K562 (cell line): Measurements from ENCODE around the gene RER1. TPM values are rescaled to one million over a fixed set of nuclear protein-coding genes. Genes with fewer than 3 reads are reported as not detected.

Source experiments
- ATAC-seq: fragments of 200-7000 bp; cut with Tn5 transposase; 3 replicates; pipeline ENCODE4 v1.9.1; 2020; ENCODE audit warnings: moderate library complexity
- BruUV-seq: library from RNA; stranded (reverse); fragments of 400-500 nt; replicated peaks from 2 replicates; lab custom pipeline; 2021; lab: Mats Ljungman, UMichigan
- CTCF ChIA-PET: fragments of 300-600 bp; formaldehyde crosslinking; extraction: SDS; loops from one replicate; lab custom pipeline; 2021; ENCODE audit warnings: low intra/inter-chr PET ratio; lab: Yijun Ruan, JAX
- POLR2A ChIA-PET: fragments of 300-600, 350-650 bp; sonication (Branson Sonifier 250); formaldehyde crosslinking; extraction: SDS; loops from one replicate; lab custom pipeline; 2021; ENCODE audit warnings: antibody characterized with exemption, inconsistent platforms; lab: Yijun Ruan, JAX
- DNase-seq, 4 experiments: peaks; one replicate each; pipeline versions ENCODE4 v3.0.0 to v3.0.0-alpha.2; 2011 to 2018; ENCODE audit warnings: low spot score in 3 of 4, mixed read lengths in 3 of 4; ENCODE audit errors: extremely low read depth in 1 of 4
- FAIRE-seq: peaks from 2 replicates; lab custom pipeline; 2011; peaks lifted over from hg19 to GRCh38; lab: Jason Lieb, UNC
- H2AFZ ChIP-seq: 2 replicates; pipeline ENCODE4 v1.6.0; 2011; ENCODE audit warnings: low read depth, low read length, control low read depth, inconsistent platforms
- H3K27ac ChIP-seq: fragments of 200-600 bp; 3 replicates; pipeline ENCODE4 v1.8.0; 2011; ENCODE audit warnings: low read depth, mild to moderate bottlenecking, control low read depth, inconsistent platforms, low read length, moderate library complexity, mixed read lengths; ENCODE audit errors: extremely low read depth
- H3K27me3 ChIP-seq, 2 experiments: fragments of 300-600 bp in 1 of 2; 2 replicates in 1 of 2; 3 replicates in 1 of 2; pipeline versions ENCODE4 v1.6.0 to v1.8.0; 2011; ENCODE audit warnings: inconsistent platforms in 2 of 2, low read length in 2 of 2, mild to moderate bottlenecking in 1 of 2, mixed read lengths in 1 of 2, moderate library complexity in 1 of 2; ENCODE audit not compliant: control insufficient read depth in 2 of 2, insufficient read depth in 2 of 2
- H3K36me3 ChIP-seq: fragments of 300-600 bp; 3 replicates; pipeline ENCODE4 v1.8.0; 2011; ENCODE audit warnings: mild to moderate bottlenecking, low read length, inconsistent platforms; ENCODE audit not compliant: control insufficient read depth, insufficient read depth
- H3K4me1 ChIP-seq, 2 experiments: fragments of 200-600 bp in 1 of 2; replicated peaks in 1 of 2; 2 replicates in 1 of 2; 3 replicates in 1 of 2; pipeline versions ENCODE4 v1.5.1 to v1.8.0; 2011; ENCODE audit warnings: inconsistent platforms in 2 of 2, low read length in 2 of 2, mild to moderate bottlenecking in 1 of 2, mixed read lengths in 1 of 2, moderate library complexity in 1 of 2; ENCODE audit not compliant: control insufficient read depth in 2 of 2, insufficient read depth in 2 of 2
- H3K4me2 ChIP-seq: 2 replicates; pipeline ENCODE4 v1.6.1; 2011; ENCODE audit warnings: low read length, control low read depth, inconsistent platforms, mixed read lengths; ENCODE audit not compliant: insufficient read depth
- H3K4me3 ChIP-seq: fragments of 200-600 bp; sonication (generic), shearing (Covaris generic); 2 replicates; pipeline ENCODE4 v1.5.1; 2016; ENCODE audit warnings: control low read depth, inconsistent platforms
- H3K79me2 ChIP-seq: fragments of 200-600 bp; 3 replicates; pipeline ENCODE4 v1.8.0; 2011; ENCODE audit warnings: low read length, inconsistent platforms; ENCODE audit not compliant: control insufficient read depth, insufficient read depth
- H3K9ac ChIP-seq, 2 experiments: 2 replicates each; pipeline versions ENCODE4 v1.6.0 to v1.6.1; 2011; ENCODE audit warnings: low read depth in 2 of 2, low read length in 2 of 2, control low read depth in 1 of 2, inconsistent platforms in 1 of 2, mild to moderate bottlenecking in 1 of 2, mixed read lengths in 1 of 2; ENCODE audit not compliant: insufficient read depth in 1 of 2
- H3K9me1 ChIP-seq: one replicate; pipeline ENCODE4 v1.6.0; 2011; ENCODE audit warnings: inconsistent platforms, mild to moderate bottlenecking, low read length, moderate library complexity; ENCODE audit not compliant: control insufficient read depth, insufficient read depth
- H3K9me3 ChIP-seq: replicated peaks from 2 replicates; pipeline ENCODE4 v1.5.1; 2011; ENCODE audit warnings: low read depth, low read length, inconsistent platforms; ENCODE audit not compliant: control insufficient read depth, insufficient read depth
- H4K20me1 ChIP-seq: replicated peaks from 2 replicates; pipeline ENCODE4 v1.6.1; 2011; ENCODE audit warnings: low read length, inconsistent platforms, mixed read lengths; ENCODE audit not compliant: control insufficient read depth, insufficient read depth
- ARNT ChIP-seq, 2 experiments: fragments of 450-650 bp; IDR thresholded peaks; 2 replicates each; pipeline ENCODE4 v1.6.1; 2016; ENCODE audit warnings: mild to moderate bottlenecking in 1 of 2
- BDP1 ChIP-seq: IDR thresholded peaks from 3 replicates; pipeline ENCODE4 v1.6.1; 2011; ENCODE audit not compliant: insufficient read length, insufficient read depth
- CBX8 ChIP-seq: fragments of 200-600 bp; sonication (generic); IDR thresholded peaks from 2 replicates; pipeline ENCODE4 v1.6.1; 2012; ENCODE audit warnings: borderline replicate concordance, mixed run types, low read depth, mild to moderate bottlenecking, moderate library complexity, mixed read lengths, low read length, control low read depth, inconsistent platforms; ENCODE audit not compliant: poor library complexity, severe bottlenecking; ENCODE audit errors: extremely low read depth
- CHAMP1 ChIP-seq: fragments of 450-650 bp; IDR thresholded peaks from 2 replicates; pipeline ENCODE4 v1.6.1; 2016; ENCODE audit warnings: mild to moderate bottlenecking
- CHCHD3 ChIP-seq: fragments of 250-450 bp; sonication (Bioruptor Pico); IDR thresholded peaks from 2 replicates; pipeline ENCODE4 v2.1.2; 2022; ENCODE audit warnings: mild to moderate bottlenecking
- HNRNPH1 ChIP-seq: fragments of 200-400 bp; formaldehyde crosslinking; optimal IDR thresholded peaks from 2 replicates; pipeline ENCODE3; 2017; ENCODE audit warnings: low read depth, mild to moderate bottlenecking, low read length, moderate library complexity
- MTA3 ChIP-seq: fragments of 450-650 bp; formaldehyde crosslinking; IDR thresholded peaks from 2 replicates; pipeline ENCODE4 v1.6.1; 2017; ENCODE audit warnings: mild to moderate bottlenecking, borderline replicate concordance
- POLR2G ChIP-seq: fragments of 200-400 bp; formaldehyde crosslinking; IDR thresholded peaks from 2 replicates; pipeline ENCODE4 v1.6.1; 2017; ENCODE audit warnings: low read depth, mild to moderate bottlenecking, antibody characterized with exemption, low read length, moderate library complexity
- PPARD ChIP-seq: fragments of 250-450 bp; sonication (Bioruptor Pico); IDR thresholded peaks from 2 replicates; pipeline ENCODE4 v1.8.0; 2022; ENCODE audit warnings: inconsistent platforms, mild to moderate bottlenecking, moderate library complexity
- RAD21 ChIP-seq, 2 experiments: fragments of 250-450 bp in 1 of 2; fragments of 450-650 bp in 1 of 2; sonication (Bioruptor Pico) in 1 of 2; formaldehyde crosslinking in 1 of 2; IDR thresholded peaks in 1 of 2; conservative IDR thresholded peaks in 1 of 2; 2 replicates each; pipeline versions ENCODE4 v1.4.0 to v1.8.0; 2020 to 2022; ENCODE audit warnings: mild to moderate bottlenecking in 2 of 2, moderate library complexity in 1 of 2
- RBM25 ChIP-seq: fragments of 200-400 bp; formaldehyde crosslinking; IDR thresholded peaks from 2 replicates; pipeline ENCODE4 v1.6.1; 2018; ENCODE audit warnings: low read length, low read depth, moderate library complexity; ENCODE audit not compliant: severe bottlenecking
- SFPQ ChIP-seq: fragments of 200-400 bp; formaldehyde crosslinking; IDR thresholded peaks from 2 replicates; pipeline ENCODE4 v1.6.1; 2017; ENCODE audit warnings: mild to moderate bottlenecking, low read depth, low read length, moderate library complexity
- SMC3 ChIP-seq: conservative IDR thresholded peaks from 2 replicates; pipeline ENCODE4 v1.6.1; 2011; ENCODE audit warnings: low read depth, low read length, improper control_type of control experiment; ENCODE audit not compliant: insufficient read depth
- WGBS: fragments of 100-300 bp; shearing (Covaris generic); methylation state at CpG from one replicate; pipeline ENCODE4 v1.1.6; 2016; ENCODE audit warnings: low coverage, mixed read lengths; ENCODE audit not compliant: insufficient coverage; ENCODE audit errors: missing lambda C conversion rate; 5-methylcytosine and 5-hydroxymethylcytosine counted together
- in situ Hi-C: fragments of 300-500 bp; cut with MboI; formaldehyde crosslinking; loops from 4 replicates; pipeline ENCODE4 v1.15.0; 2018; ENCODE audit warnings: inconsistent platforms, mixed read lengths
- intact Hi-C: fragments of 100-400 bp; cut with micrococcal nuclease; formaldehyde crosslinking; loops from 2 replicates; pipeline ENCODE4 v1.14.2; 2022
- polyA plus RNA-seq, 8 experiments: library from polyadenylated mRNA; depleted of rRNA in 4 of 8; stranded (reverse) in 5 of 8; unstranded in 3 of 8; fragments of >200 nt; fragmentation: Nextera tagmentation in 2 of 8; fragmentation: Illumina TruSeq in 1 of 8; extraction: Ambion mirVana in 2 of 8; extraction: Trizol in 1 of 8; gene quantifications; 2 replicates each; pipeline versions ENCODE4 v1.2.1 to v1.2.3, GENCODE V29; 2011 to 2014; ENCODE audit warnings: inconsistent platforms in 1 of 8, missing spikeins in 1 of 8
- total RNA-seq, 7 experiments: library from RNA; depleted of rRNA in 6 of 7; stranded (reverse); fragments of >200 nt in 6 of 7; fragmentation: Illumina TruSeq in 2 of 7; extraction: Trizol in 2 of 7; gene quantifications; 2 replicates each; pipeline versions ENCODE4 v1.2.1 to v1.2.3, GENCODE V29; 2011 to 2021; ENCODE audit warnings: low replicate concordance in 1 of 7

The RER1 gene
- total and polyA plus RNA-seq, 9 of the 15 experiments (the other 6 are each of a cell fraction or from before 2014, with no cell fraction given): 19.6 to 354 (median 183) TPM

- ChIA-PET CTCF (no interaction called here), POLR2A (interaction anchor here (0.6 kb wide), 1 partner anchor 69 kb away, joined by 3 read pairs; no protein-coding TSS in a partner anchor)
- peaks cover 0 to 51% of the 10 kb centered on the region in 2 experiments; a peak in 2 of 5 replicates for H3K4me1 ChIP-seq
- no peaks in the 10 kb centered on the region for H3K9me1 ChIP-seq
- H3K27ac ChIP-seq: no peak overlapping the region
- FAIRE-seq (no peak), ATAC-seq (peak; percentile 49), DNase-seq (no peak)
- H3K36me3 ChIP-seq: no peaks in the 10 kb centered on the region
- H3K9me3 ChIP-seq: no peaks in the 10 kb centered on the region
- no peak overlapping the region for H3K4me2 ChIP-seq
- H2AFZ ChIP-seq: no peak overlapping the region
- H3K4me3 ChIP-seq: no peak overlapping the region
- peaks cover 62 to 86% of the 10 kb centered on the region in 2 experiments for H3K27me3 ChIP-seq
- BruUV-seq: no TSS peak
- H3K9ac ChIP-seq: no peak overlapping the region
- 8% methylated on average over 20 of the region's 20 CpGs for WGBS
- intact Hi-C loops: loop anchor here (10.0 kb wide), 1 partner anchor 59 kb away; no protein-coding TSS in a partner anchor
- in situ Hi-C loops: loop anchor here (10.0 kb wide), 1 partner anchor 179 kb away; the partner anchor contains the start of gene FAAP20
- H3K79me2 ChIP-seq: no peaks in the 10 kb centered on the region
- H4K20me1 ChIP-seq: peaks cover 6% of the 10 kb centered on the region
- 0 out of 4 replicates have a peak, but pooled peaks of 1 of the 2 experiments have one; percentile 5 for TF ChIP-seq RAD21 (CRISPR knock-in tag; conservative IDR thresholded peaks at IDR 0.05 in 1 of 2, IDR thresholded peaks at IDR 0.05 in 1 of 2)
- no peak for TF ChIP-seq CBX8
- no peak for TF ChIP-seq CHAMP1
- TF ChIP-seq SMC3: 0 out of 2 replicates have a peak, but pooled peaks have one; percentile 5
- TF ChIP-seq BDP1: no peak
- 0 out of 2 replicates have a peak, but pooled peaks have one; percentile 31 for TF ChIP-seq POLR2G
- TF ChIP-seq RBM25: no peak
- TF ChIP-seq CHCHD3 (CRISPR knock-in tag): no peak
- TF ChIP-seq SFPQ: no peak
- TF ChIP-seq ARNT (IDR thresholded peaks at IDR 0.05): no peak
- TF ChIP-seq HNRNPH1: no peak
- TF ChIP-seq MTA3: no peak
- no peak for TF ChIP-seq PPARD (CRISPR knock-in tag)
These were observed 17.9 kb upstream of the RER1 start for GRCh38 chr1:2373551-2374251.
